NOMO-1 (cell line): ENCODE data around the gene CDC25B.
A peak's percentile ranks its signal among the peaks of the same experiment; 100 is the strongest.

Experiments used
- DNase-seq, 2 experiments: peaks; one replicate each; lab custom pipeline; 2025; ENCODE audit not compliant: unreplicated experiment in 2 of 2; lab: John Stamatoyannopoulos, UW

Gene CDC25B

GRCh38 chr20:3795511-3796468 is at the start of gene CDC25B:
Gene CDC25B (plus strand): TSS chr20:3796310. CDS start chr20:3796532, 222 bp downstream.
- DNase-seq = peak; percentile 75 to 90

- DNase-seq = no peak
Measured at GRCh38 chr20:3747471-3747870, 48.6 kb upstream of the CDC25B start.

- DNase-seq = no peak
Measured at GRCh38 chr20:3748073-3748472, 48.0 kb upstream of the CDC25B start.

- no peak for DNase-seq
Measured at GRCh38 chr20:3749087-3749688, 46.9 kb upstream of the CDC25B start.

- no peak for DNase-seq
Measured at GRCh38 chr20:3749689-3750531, 46.2 kb upstream of the CDC25B start.

- DNase-seq = no peak
Measured at GRCh38 chr20:3751305-3751674, 44.8 kb upstream of the CDC25B start.

GRCh38 chr20:3751675-3752385 is 44.3 kb upstream of the CDC25B start:
- no peak for DNase-seq

- DNase-seq = no peak
Measured at GRCh38 chr20:3752386-3752759, 43.7 kb upstream of the CDC25B start.

- peak in 1 of 2 experiments; percentile 58 for DNase-seq
Measured at GRCh38 chr20:3753098-3753497, 43.0 kb upstream of the CDC25B start.

GRCh38 chr20:3753501-3754275 is 42.4 kb upstream of the CDC25B start:
- DNase-seq = no peak

GRCh38 chr20:3754276-3754630 is 41.9 kb upstream of the CDC25B start:
- no peak for DNase-seq

- no peak for DNase-seq
Measured at GRCh38 chr20:3755269-3755668, 40.8 kb upstream of the CDC25B start.

- DNase-seq = no peak
Measured at GRCh38 chr20:3755814-3756480, 40.2 kb upstream of the CDC25B start.

- peak in 1 of 2 experiments; percentile 36 for DNase-seq
Measured at GRCh38 chr20:3757268-3757667, 38.8 kb upstream of the CDC25B start.

- DNase-seq = no peak
Measured at GRCh38 chr20:3758566-3758965, 37.5 kb upstream of the CDC25B start.

- no peak for DNase-seq
Measured at GRCh38 chr20:3759316-3759823, 36.7 kb upstream of the CDC25B start.

- no peak for DNase-seq
Measured at GRCh38 chr20:3759884-3760283, 36.2 kb upstream of the CDC25B start.

- no peak for DNase-seq
Measured at GRCh38 chr20:3760655-3761348, 35.3 kb upstream of the CDC25B start.
